HEK293 (cell line): ENCODE data around the gene TRAK1.
A peak's percentile ranks its signal among the peaks of the same experiment; 100 is the strongest.

Experiments
- CTCF ChIA-PET: fragments of 350-600 bp; formaldehyde crosslinking; extraction: SDS; loops from one replicate; lab custom pipeline; 2021; ENCODE audit warnings: antibody characterized with exemption; lab: Yijun Ruan, JAX
- POLR2A ChIA-PET: fragments of 300-600 bp; formaldehyde crosslinking; extraction: SDS; loops from one replicate; lab custom pipeline; 2020; ENCODE audit warnings: antibody characterized with exemption, inconsistent platforms; lab: Yijun Ruan, JAX
- H3K27ac ChIP-seq: fragments of 200-500 bp; sonication (Bioruptor generic); 2 replicates; pipeline ENCODE4 v1.5.1; 2014; ENCODE audit warnings: low read depth, low read length, control low read depth, inconsistent platforms; ENCODE audit errors: extremely low read depth
- H3K36me3 ChIP-seq, 2 experiments: fragments of 200-500 bp in 1 of 2; sonication (Bioruptor generic) in 1 of 2; 1 replicate in 1 of 2; 2 replicates in 1 of 2; pipeline ENCODE4 v1.5.1; 2014 to 2017; ENCODE audit warnings: inconsistent platforms in 2 of 2, low read length in 2 of 2; ENCODE audit not compliant: control insufficient read depth in 2 of 2, insufficient read depth in 1 of 2
- H3K4me1 ChIP-seq: fragments of 200-500 bp; sonication (Bioruptor generic); 2 replicates; pipeline ENCODE4 v1.5.1; 2014; ENCODE audit warnings: mild to moderate bottlenecking, low read length, inconsistent platforms; ENCODE audit not compliant: control insufficient read depth, insufficient read depth
- H3K4me3 ChIP-seq: 2 replicates; pipeline ENCODE4 v1.5.1; 2011; ENCODE audit warnings: low read depth, mild to moderate bottlenecking, control low read depth, low read length, moderate library complexity
- H3K9me3 ChIP-seq: fragments of 200-500 bp; sonication (Bioruptor generic); 2 replicates; pipeline ENCODE4 v1.5.1; 2014; ENCODE audit warnings: low read depth, low read length, inconsistent platforms; ENCODE audit not compliant: control insufficient read depth, insufficient read depth
- CTCF ChIP-seq: fragments of 450-650 bp; formaldehyde crosslinking; IDR thresholded peaks from 2 replicates; pipeline ENCODE4 v1.5.1; 2016; ENCODE audit warnings: missing biosample characterization, missing genetic modification characterization
- INSM2 ChIP-seq: fragments of 450-650 bp; formaldehyde crosslinking; IDR thresholded peaks from 2 replicates; pipeline ENCODE4 v1.5.1; 2016; ENCODE audit warnings: missing biosample characterization, missing genetic modification characterization
- KLF7 ChIP-seq: fragments of 450-650 bp; formaldehyde crosslinking; IDR thresholded peaks from 2 replicates; pipeline ENCODE4 v1.5.1; 2016; ENCODE audit warnings: missing biosample characterization, missing genetic modification characterization, borderline replicate concordance
- KLF8 ChIP-seq: fragments of 450-650 bp; formaldehyde crosslinking; IDR thresholded peaks from 2 replicates; pipeline ENCODE4 v1.5.1; 2016; ENCODE audit warnings: missing biosample characterization, missing genetic modification characterization
- SCRT2 ChIP-seq: fragments of 450-650 bp; formaldehyde crosslinking; IDR thresholded peaks from 2 replicates; pipeline ENCODE4 v1.5.1; 2016; ENCODE audit warnings: missing biosample characterization, missing genetic modification characterization
- ZBTB48 ChIP-seq: fragments of 450-650 bp; formaldehyde crosslinking; IDR thresholded peaks from 2 replicates; pipeline ENCODE4 v1.5.1; 2016; ENCODE audit warnings: missing biosample characterization, missing genetic modification characterization
- ZBTB8A ChIP-seq: fragments of 450-650 bp; formaldehyde crosslinking; IDR thresholded peaks from 2 replicates; pipeline ENCODE4 v1.5.1; 2016; ENCODE audit warnings: missing biosample characterization, missing genetic modification characterization
- ZFP37 ChIP-seq: fragments of 450-650 bp; formaldehyde crosslinking; IDR thresholded peaks from 2 replicates; pipeline ENCODE4 v1.5.1; 2016; ENCODE audit warnings: missing biosample characterization, missing genetic modification characterization
- ZFP69B ChIP-seq: fragments of 450-650 bp; formaldehyde crosslinking; IDR thresholded peaks from 2 replicates; pipeline ENCODE4 v1.5.1; 2016; ENCODE audit warnings: missing biosample characterization, missing genetic modification characterization
- ZNF174 ChIP-seq: fragments of 450-650 bp; formaldehyde crosslinking; IDR thresholded peaks from 2 replicates; pipeline ENCODE4 v1.5.0; 2017; ENCODE audit warnings: missing biosample characterization, mild to moderate bottlenecking, missing genetic modification characterization
- ZNF324 ChIP-seq: fragments of 450-650 bp; formaldehyde crosslinking; IDR thresholded peaks from 2 replicates; pipeline ENCODE4 v1.5.1; 2016; ENCODE audit warnings: missing biosample characterization, missing genetic modification characterization
- ZNF37A ChIP-seq: fragments of 450-650 bp; IDR thresholded peaks from 2 replicates; pipeline ENCODE4 v1.5.1; 2018; ENCODE audit warnings: missing biosample characterization, missing genetic modification characterization
- ZNF398 ChIP-seq: fragments of 450-650 bp; formaldehyde crosslinking; IDR thresholded peaks from 2 replicates; pipeline ENCODE4 v1.5.1; 2017; ENCODE audit warnings: missing biosample characterization, missing genetic modification characterization
- ZNF518A ChIP-seq: fragments of 450-650 bp; formaldehyde crosslinking; conservative IDR thresholded peaks from 2 replicates; pipeline ENCODE4 v1.5.1; 2016; ENCODE audit warnings: low read depth, missing biosample characterization, missing genetic modification characterization
- ZNF530 ChIP-seq: fragments of 450-650 bp; formaldehyde crosslinking; IDR thresholded peaks from 2 replicates; pipeline ENCODE4 v1.5.1; 2016; ENCODE audit warnings: low read depth, missing biosample characterization, missing genetic modification characterization
- ZNF704 ChIP-seq: fragments of 450-650 bp; formaldehyde crosslinking; IDR thresholded peaks from 2 replicates; pipeline ENCODE4 v1.5.1; 2016; ENCODE audit warnings: missing biosample characterization, missing genetic modification characterization
- ZNF830 ChIP-seq: fragments of 450-650 bp; IDR thresholded peaks from 2 replicates; pipeline ENCODE4 v1.5.0; 2018; ENCODE audit warnings: missing biosample characterization, missing genetic modification characterization, low read depth, mild to moderate bottlenecking, moderate library complexity

Gene TRAK1

GRCh38 chr3:42122261-42123011 is 31.3 kb downstream of the TRAK1 start:
- TF ChIP-seq ZNF324 (tag by site-specific recombination) (no peak), INSM2 (tag by site-specific recombination) (no peak), KLF7 (tag by site-specific recombination) (no peak), CTCF (tag by site-specific recombination) (no peak), ZFP37 (tag by site-specific recombination) (no peak), KLF8 (tag by site-specific recombination) (no peak), ZNF398 (tag by site-specific recombination) (no peak), ZNF830 (no peak), ZBTB48 (tag by site-specific recombination) (no peak)
- POLR2A ChIA-PET = no interaction called here
- H3K4me1 ChIP-seq = no peaks in the 10 kb centered on the region
- CTCF ChIA-PET = interaction anchor here (0.6 to 1.0 kb wide), 3 partner anchors 63 to 216 kb away, joined by 3 read pairs; no protein-coding TSS in a partner anchor
- H3K4me3 ChIP-seq = no peak overlapping the region
- peaks cover 0 to 22% of the 10 kb centered on the region in 2 experiments; a peak in 1 of 3 replicates for H3K36me3 ChIP-seq
- H3K9me3 ChIP-seq = no peaks in the 10 kb centered on the region
- no peak overlapping the region for H3K27ac ChIP-seq

GRCh38 chr3:42123012-42123581 is 31.9 kb downstream of the TRAK1 start:
- peaks cover 0 to 24% of the 10 kb centered on the region in 2 experiments; a peak in 1 of 3 replicates for H3K36me3 ChIP-seq
- POLR2A ChIA-PET = no interaction called here
- H3K4me3 ChIP-seq = no peak overlapping the region
- CTCF ChIA-PET = interaction anchor here (0.6 to 0.7 kb wide), 2 partner anchors 62 to 216 kb away, joined by 3 read pairs; no protein-coding TSS in a partner anchor
- no peaks in the 10 kb centered on the region for H3K9me3 ChIP-seq
- TF ChIP-seq SCRT2 (tag by site-specific recombination) (peak; percentile 81), ZNF37A (tag by site-specific recombination) (no peak), ZNF704 (tag by site-specific recombination) (no peak), ZNF530 (tag by site-specific recombination) (no peak), ZNF518A (tag by site-specific recombination) (no peak), ZFP69B (tag by site-specific recombination) (no peak), ZNF174 (tag by site-specific recombination) (no peak), ZBTB8A (tag by site-specific recombination) (no peak)
- H3K27ac ChIP-seq = no peak overlapping the region
- no peaks in the 10 kb centered on the region for H3K4me1 ChIP-seq
